Testis (tissue), 3 donors: Measurements from ENCODE around the gene POLN. TPM values are rescaled to one million over a fixed set of nuclear protein-coding genes. Genes with fewer than 3 reads are reported as not detected.

ENCODE experiments used
- DNase-seq: peaks from one replicate; pipeline ENCODE4 v3.0.0-alpha.2; 2019
- H3K27ac ChIP-seq, 2 donors: fragments of 200-600 bp; sonication (generic); one replicate each; pipeline ENCODE4 v1.5.1; 2019
- H3K27me3 ChIP-seq: fragments of 200-600 bp; sonication (generic); one replicate; pipeline ENCODE4 v1.5.1; 2019
- H3K36me3 ChIP-seq: fragments of 200-600 bp; sonication (generic); one replicate; pipeline ENCODE4 v1.5.1; 2017; ENCODE audit warnings: low read depth; ENCODE audit errors: missing control alignments
- H3K4me1 ChIP-seq: fragments of 200-600 bp; sonication (generic); one replicate; pipeline ENCODE4 v1.5.1; 2019
- H3K4me3 ChIP-seq, 2 donors: fragments of 200-600 bp; sonication (generic); one replicate each; pipeline ENCODE4 v1.5.1; 2017 to 2019
- H3K9me3 ChIP-seq: fragments of 200-600 bp; sonication (generic); one replicate; pipeline ENCODE4 v1.5.1; 2017
- POLR2A ChIP-seq: fragments of 450-650 bp; IDR thresholded peaks from one replicate; pipeline ENCODE4 v1.6.1; 2017; ENCODE audit warnings: antibody characterized with exemption, mild to moderate bottlenecking, moderate library complexity
- WGBS, 2 donors: methylation state at CpG; one replicate each; pipeline ENCODE4 v1.1.5; 2018; 5-methylcytosine and 5-hydroxymethylcytosine counted together
- intact Hi-C: fragments of 100-400 bp; cut with DNase I; formaldehyde crosslinking; loops from one replicate; pipeline ENCODE4 v1.15.1; 2023; ENCODE audit warnings: low total_unique reads
- polyA plus RNA-seq: library from polyadenylated mRNA; stranded (reverse); fragments of 350-450 nt; fragmentation: Illumina TruSeq; extraction: RNeasy Lipid Tissue Mini Kit (QIAGEN cat#74804); gene quantifications from one replicate; pipeline ENCODE4 v1.2.3, GENCODE V29; 2014; ENCODE audit warnings: low read depth, low replicate concordance; ENCODE audit not compliant: insufficient read depth
- total RNA-seq, 2 donors: library from RNA; depleted of rRNA; stranded (reverse); fragments of >200 nt; gene quantifications; one replicate each; pipeline ENCODE4 v1.2.3, GENCODE V29; 2016
- TF ChIP-seq, protein P1 (sequence below), 3 experiments: fragments of 450-650 bp in 2 of 3; fragments of 200-600 bp in 1 of 3; sonication (generic) in 1 of 3; IDR thresholded peaks; one replicate each; pipeline ENCODE4 v1.5.1; 2016 to 2019; ENCODE audit warnings: antibody characterized with exemption in 3 of 3, mild to moderate bottlenecking in 2 of 3, moderate library complexity in 1 of 3

POLN gene
- total and polyA plus RNA-seq, 3 donors from 2014 or later: 12.2 to 23.7 (median 22.9) TPM

DNA sequence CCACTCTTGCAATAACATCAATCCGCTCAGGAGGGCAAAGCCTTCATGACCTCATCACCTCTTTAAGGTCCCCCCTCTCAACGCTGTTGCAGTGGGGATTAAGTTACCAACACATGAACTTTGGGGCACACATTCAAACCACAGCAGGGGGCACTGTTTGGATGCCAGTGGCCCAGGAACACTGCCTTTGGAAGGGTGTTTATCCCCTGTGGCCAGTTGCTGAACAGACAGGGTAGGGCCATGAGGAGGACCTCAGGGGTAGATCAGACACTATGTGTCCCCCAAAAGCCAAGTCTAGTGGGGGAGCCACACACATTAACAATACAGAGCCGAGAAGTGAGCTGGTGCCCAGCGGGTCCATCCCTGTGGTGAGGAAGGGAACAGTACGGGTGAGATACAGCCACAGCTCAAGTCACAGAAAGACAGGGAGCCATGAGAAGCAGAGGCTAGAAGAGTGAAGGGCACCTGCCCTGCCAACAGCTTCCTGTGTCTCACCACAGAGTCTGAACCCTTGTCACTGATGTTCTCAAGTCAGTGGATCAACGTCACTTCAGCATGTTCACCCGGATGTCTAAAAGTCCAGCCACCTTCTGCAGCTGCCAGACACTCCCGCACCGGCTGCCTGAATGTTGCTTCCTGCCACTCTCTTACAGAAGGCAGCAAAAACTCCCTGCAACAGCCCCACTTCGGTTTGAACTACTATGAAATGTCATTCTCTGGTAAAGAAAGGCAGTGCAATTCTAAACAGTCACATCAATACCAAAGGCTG, 39.8 kb upstream of the POLN start:
- no peak overlapping the region for H3K4me3 ChIP-seq
- no peaks in the 10 kb centered on the region for H3K9me3 ChIP-seq
- no peak for DNase-seq
- H3K27ac ChIP-seq: no peak overlapping the region
- WGBS, 2 donors: 67 to 80% methylated on average over 10 of the region's 10 CpGs
- no peaks in the 10 kb centered on the region for H3K36me3 ChIP-seq
- intact Hi-C loops: no loop called here
- H3K4me1 ChIP-seq: no peaks in the 10 kb centered on the region
- TF ChIP-seq POLR2A: no peak
- TF ChIP-seq, protein P1, sequence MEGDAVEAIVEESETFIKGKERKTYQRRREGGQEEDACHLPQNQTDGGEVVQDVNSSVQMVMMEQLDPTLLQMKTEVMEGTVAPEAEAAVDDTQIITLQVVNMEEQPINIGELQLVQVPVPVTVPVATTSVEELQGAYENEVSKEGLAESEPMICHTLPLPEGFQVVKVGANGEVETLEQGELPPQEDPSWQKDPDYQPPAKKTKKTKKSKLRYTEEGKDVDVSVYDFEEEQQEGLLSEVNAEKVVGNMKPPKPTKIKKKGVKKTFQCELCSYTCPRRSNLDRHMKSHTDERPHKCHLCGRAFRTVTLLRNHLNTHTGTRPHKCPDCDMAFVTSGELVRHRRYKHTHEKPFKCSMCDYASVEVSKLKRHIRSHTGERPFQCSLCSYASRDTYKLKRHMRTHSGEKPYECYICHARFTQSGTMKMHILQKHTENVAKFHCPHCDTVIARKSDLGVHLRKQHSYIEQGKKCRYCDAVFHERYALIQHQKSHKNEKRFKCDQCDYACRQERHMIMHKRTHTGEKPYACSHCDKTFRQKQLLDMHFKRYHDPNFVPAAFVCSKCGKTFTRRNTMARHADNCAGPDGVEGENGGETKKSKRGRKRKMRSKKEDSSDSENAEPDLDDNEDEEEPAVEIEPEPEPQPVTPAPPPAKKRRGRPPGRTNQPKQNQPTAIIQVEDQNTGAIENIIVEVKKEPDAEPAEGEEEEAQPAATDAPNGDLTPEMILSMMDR (IDR thresholded peaks at IDR 0.05): no peak
- no peaks in the 10 kb centered on the region for H3K27me3 ChIP-seq

GRCh38 chr4:2280531-2281300, 38.8 kb upstream of the POLN start:
- intact Hi-C loops: no loop called here
- Histone ChIP-seq H3K4me3 (no peak overlapping the region), H3K36me3 (no peaks in the 10 kb centered on the region), H3K27ac (no peak overlapping the region), H3K9me3 (no peaks in the 10 kb centered on the region), H3K27me3 (no peaks in the 10 kb centered on the region), H3K4me1 (no peaks in the 10 kb centered on the region)
- TF ChIP-seq, protein P1 (IDR thresholded peaks at IDR 0.05): no peak
- WGBS, 2 donors: 89 to 90% methylated on average over 13 of the region's 13 CpGs
- DNase-seq: no peak

GRCh38 chr4:2277956-2278355, 36.0 kb upstream of the POLN start:
- Histone ChIP-seq H3K4me3 (no peak overlapping the region), H3K4me1 (peaks cover 10% of the 10 kb centered on the region), H3K27me3 (no peaks in the 10 kb centered on the region), H3K9me3 (no peaks in the 10 kb centered on the region), H3K27ac (no peak overlapping the region), H3K36me3 (no peaks in the 10 kb centered on the region)
- no peak for DNase-seq
- 95 to 96% methylated on average over 9 of the region's 9 CpGs for WGBS, 2 donors
- intact Hi-C loops: no loop called here
- TF ChIP-seq, protein P1 (IDR thresholded peaks at IDR 0.05): no peak
- no peak for TF ChIP-seq POLR2A

DNA sequence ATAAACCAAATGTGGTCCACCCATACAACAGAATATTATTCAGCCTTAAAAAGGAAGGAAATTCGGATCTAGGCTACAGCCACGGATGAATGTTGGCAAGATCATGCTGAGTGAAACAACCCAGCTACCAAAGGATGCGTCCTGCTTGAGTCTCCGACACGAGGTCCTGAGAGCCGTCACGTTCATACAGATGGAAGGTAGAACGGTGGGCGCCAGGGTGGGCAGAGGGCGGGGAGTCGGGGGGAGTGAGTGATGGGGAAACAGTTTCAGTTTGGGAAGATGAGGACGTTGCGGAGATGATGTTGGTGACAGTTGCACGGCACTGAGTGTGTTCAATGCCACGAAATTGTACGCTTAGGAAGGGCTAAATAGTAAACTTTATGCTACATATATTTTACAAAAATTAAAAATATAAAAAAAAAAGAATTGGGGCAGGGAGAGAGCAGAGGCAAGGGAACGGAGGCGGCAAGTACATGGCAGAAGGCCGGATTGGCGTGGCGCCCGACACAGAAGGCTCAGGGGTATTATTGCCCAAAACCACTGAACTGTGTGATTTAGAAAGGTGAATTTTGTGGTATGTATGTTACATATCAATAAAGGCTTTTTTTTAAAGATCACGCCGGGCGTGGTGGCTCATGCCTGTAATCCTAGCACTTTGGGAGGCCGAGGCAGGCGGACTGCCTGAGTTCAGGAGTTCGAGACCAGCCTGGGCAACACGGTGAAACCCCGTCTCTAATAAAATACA, 34.8 kb upstream of the POLN start:
- H3K4me3 ChIP-seq: no peak overlapping the region
- no peaks in the 10 kb centered on the region for H3K36me3 ChIP-seq
- DNase-seq: no peak
- no peaks in the 10 kb centered on the region for H3K9me3 ChIP-seq
- intact Hi-C loops: no loop called here
- WGBS, 2 donors: 82 to 86% methylated on average over 29 to 30 of the region's 30 CpGs
- no peak overlapping the region for H3K27ac ChIP-seq
- TF ChIP-seq POLR2A: no peak
- TF ChIP-seq, protein P1 (IDR thresholded peaks at IDR 0.05): no peak
- H3K27me3 ChIP-seq: no peaks in the 10 kb centered on the region
- H3K4me1 ChIP-seq: peaks cover 12% of the 10 kb centered on the region
